ENCODE measurements around the gene TTC7B.

The TTC7B gene

DNA sequence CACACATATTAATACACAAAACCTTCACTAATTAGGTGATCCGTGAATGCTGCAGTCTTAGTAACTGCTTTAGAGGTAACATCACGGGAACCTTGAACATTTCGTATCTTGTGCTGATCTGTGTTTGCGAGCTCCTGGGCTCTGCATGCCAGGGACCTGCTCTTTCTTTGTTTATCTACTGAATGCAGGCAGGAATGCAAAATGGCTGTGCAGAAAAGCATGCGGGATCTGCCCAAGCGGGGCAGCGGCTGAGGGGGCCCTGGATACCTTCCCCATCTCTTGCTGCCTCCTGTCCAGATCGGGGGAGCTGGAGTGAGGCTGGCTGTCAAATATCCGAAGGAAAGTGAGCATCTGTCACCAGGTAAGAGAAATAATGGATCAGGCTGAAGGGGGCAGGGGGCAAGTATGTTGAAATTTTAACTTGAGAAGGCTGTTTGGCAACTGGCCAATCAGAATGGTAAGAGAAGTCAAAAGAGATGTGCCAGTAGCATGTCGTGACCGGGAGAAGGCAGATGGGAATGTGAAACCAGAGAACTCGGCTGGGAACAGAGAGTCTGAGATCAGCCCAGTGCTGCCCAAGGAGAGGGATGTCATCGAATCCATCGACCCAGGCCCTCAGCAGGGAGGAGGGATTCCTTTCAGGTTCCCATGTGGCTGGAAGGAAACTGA is 191.4 kb downstream of the TTC7B start:
- peak overlapping the region; percentile 85 for H3K27ac ChIP-seq
- TF ChIP-seq, protein P1, sequence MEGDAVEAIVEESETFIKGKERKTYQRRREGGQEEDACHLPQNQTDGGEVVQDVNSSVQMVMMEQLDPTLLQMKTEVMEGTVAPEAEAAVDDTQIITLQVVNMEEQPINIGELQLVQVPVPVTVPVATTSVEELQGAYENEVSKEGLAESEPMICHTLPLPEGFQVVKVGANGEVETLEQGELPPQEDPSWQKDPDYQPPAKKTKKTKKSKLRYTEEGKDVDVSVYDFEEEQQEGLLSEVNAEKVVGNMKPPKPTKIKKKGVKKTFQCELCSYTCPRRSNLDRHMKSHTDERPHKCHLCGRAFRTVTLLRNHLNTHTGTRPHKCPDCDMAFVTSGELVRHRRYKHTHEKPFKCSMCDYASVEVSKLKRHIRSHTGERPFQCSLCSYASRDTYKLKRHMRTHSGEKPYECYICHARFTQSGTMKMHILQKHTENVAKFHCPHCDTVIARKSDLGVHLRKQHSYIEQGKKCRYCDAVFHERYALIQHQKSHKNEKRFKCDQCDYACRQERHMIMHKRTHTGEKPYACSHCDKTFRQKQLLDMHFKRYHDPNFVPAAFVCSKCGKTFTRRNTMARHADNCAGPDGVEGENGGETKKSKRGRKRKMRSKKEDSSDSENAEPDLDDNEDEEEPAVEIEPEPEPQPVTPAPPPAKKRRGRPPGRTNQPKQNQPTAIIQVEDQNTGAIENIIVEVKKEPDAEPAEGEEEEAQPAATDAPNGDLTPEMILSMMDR (conservative IDR thresholded peaks at IDR 0.05): no peak

DNA sequence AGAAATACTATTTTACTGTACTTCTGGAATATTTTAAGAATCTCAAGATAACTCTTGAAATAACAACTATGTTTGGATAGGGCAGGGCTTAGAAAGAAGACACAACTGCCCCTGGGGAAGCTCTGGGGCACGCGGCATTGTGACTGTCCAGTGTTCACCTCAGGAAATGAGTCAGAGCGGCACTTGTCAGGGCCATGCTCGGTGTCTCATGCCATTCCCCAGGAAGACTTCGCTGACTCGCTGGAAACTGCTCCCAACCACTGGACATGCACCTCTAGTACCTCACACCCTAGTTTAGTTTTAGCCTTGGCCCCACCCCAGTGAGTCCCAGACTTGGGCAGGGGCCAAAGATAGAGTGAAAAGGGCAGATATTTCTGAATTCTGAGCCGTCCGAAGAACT is 192.0 kb downstream of the TTC7B start:
- TF ChIP-seq, protein P1 (conservative IDR thresholded peaks at IDR 0.05): no peak
- H3K27ac ChIP-seq: peak overlapping the region; percentile 85

DNA sequence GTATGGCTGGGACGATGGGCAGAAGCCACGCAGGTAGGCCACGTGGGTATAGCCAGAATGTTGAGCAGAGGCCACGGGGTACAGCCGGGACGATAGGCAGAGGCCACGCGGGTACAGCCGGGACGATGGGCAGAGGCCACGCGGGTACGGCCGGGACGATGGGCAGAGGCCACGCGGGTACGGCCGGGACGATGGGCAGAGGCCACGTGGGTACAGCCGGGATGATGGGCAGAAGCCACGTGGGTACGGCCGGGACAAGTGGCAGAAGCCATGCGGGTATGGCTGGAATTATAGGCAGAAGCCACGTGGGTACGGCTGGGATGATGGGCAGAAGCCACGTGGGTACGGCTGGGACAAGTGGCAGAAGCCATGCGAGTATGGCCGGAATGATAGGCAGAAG is 195.0 kb downstream of the TTC7B start:
- H3K27ac ChIP-seq: no peak overlapping the region
- TF ChIP-seq, protein P1 (conservative IDR thresholded peaks at IDR 0.05): no peak

DNA sequence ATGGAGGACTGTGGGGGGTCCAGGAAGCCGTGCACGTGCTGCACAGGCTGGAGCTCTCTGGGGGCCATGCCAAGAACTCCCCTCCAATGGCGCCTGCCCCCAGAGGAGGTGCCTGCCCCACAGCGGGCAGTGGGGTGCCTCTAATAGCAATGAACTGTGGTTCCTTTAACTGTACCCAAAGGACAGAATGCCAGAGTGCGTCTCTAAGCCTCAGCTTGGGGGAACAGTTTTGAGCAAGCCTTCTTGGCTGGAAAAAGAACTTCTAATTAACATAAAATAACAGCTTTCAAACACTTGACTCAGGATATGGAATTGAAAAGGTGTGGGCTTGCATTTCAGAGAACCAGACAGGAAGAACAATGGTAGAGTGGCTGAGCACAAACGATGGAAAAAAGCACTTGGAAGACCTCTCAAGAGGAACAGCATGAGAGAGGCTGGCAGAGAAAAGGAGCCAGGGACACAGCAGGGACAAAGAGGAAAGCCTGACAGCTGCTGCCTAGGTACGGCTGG is 195.6 kb downstream of the TTC7B start:
- TF ChIP-seq, protein P1 (conservative IDR thresholded peaks at IDR 0.05): no peak
- H3K27ac ChIP-seq: no peak overlapping the region

DNA sequence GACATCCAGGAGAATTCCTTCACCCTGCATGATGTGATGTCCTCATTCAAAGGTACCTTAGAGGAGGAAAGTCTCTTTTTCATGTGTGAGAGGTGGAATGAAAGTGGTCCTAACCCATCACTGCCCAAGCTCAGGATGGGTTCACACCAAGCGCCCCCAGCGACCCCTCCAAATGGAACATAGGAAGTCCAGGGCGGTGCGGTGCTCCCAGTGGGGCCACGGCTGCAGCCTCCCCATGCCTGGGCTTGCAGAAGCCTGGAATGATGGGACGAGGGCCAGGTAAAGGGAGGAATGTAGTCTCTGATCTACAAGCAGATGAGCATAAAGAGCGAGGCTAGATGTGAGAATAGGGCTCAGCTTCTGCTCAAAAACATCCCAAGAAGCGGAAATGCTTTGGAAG is 196.3 kb downstream of the TTC7B start:
- H3K27ac ChIP-seq: no peak overlapping the region
- TF ChIP-seq, protein P1 (conservative IDR thresholded peaks at IDR 0.05): no peak

DNA sequence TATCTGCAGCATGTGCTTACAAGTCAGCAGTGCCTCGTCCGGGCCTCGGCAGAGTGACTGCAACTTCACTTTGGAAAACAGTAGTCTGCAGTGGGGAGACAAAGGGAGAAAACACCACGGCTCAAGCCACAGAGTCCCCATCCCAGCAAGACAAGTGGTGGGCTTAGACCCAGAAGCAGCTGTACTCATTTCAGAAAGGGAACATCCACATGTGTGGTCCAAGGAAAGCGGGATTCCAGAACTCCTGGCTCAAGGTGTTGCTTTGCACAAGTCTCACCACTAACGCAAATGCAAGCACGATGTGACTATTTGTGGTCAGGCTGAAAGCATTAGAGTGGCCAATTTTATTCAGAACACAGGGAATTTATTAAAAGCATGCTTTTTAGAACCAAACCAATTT is 198.3 kb downstream of the TTC7B start:
- TF ChIP-seq, protein P1 (conservative IDR thresholded peaks at IDR 0.05): no peak
- H3K27ac ChIP-seq: no peak overlapping the region

DNA sequence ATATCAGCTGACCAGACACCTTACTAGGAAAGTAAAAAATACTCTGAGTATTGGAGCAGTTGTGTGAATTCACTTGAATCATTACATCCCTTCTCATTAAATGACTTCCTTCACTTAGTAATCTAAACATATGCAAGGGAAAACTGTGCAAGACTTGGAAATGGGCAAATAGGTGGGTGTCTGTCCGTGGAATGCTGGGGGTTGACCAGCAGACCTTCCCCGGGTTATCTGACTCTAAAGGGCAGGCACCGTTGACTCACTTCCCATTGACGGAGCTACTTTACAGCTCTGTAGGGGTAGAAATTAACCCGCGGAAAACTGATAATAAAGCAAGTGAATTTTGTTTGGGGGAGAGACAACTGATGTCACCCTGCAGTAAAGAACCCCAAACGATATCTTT is 199.3 kb downstream of the TTC7B start:
- TF ChIP-seq, protein P1 (conservative IDR thresholded peaks at IDR 0.05): no peak
- no peak overlapping the region for H3K27ac ChIP-seq
